NB4 (cell line): Measurements from ENCODE around the gene MYRF.
A peak's percentile ranks its signal among the peaks of the same experiment; 100 is the strongest.

Experiments
- CTCF ChIP-seq: IDR thresholded peaks from one replicate; pipeline ENCODE4 v1.5.1; 2012; ENCODE audit warnings: low read depth, low read length
- MAX ChIP-seq: IDR thresholded peaks from 2 replicates; pipeline ENCODE4 v1.6.1; 2011; ENCODE audit warnings: low read depth, low read length
- MYC ChIP-seq: IDR thresholded peaks from 2 replicates; pipeline ENCODE4 v1.6.1; 2011; ENCODE audit warnings: low read depth, low read length
- POLR2A ChIP-seq: IDR thresholded peaks from 2 replicates; pipeline ENCODE4 v1.6.1; 2011; ENCODE audit warnings: mild to moderate bottlenecking; ENCODE audit not compliant: insufficient read length; ENCODE audit errors: extremely low read depth

GRCh38 chr11:61769169-61769920 lies 16.9 kb downstream of the MYRF start:
- TF ChIP-seq CTCF (peak; percentile 7), POLR2A (no peak), MYC (no peak), MAX (no peak)
